Testis (tissue), 3 donors: ENCODE data around the gene TOX3. TPM values are rescaled to one million over a fixed set of nuclear protein-coding genes. Genes with fewer than 3 reads are reported as not detected.

Experiments
- DNase-seq: peaks from one replicate; pipeline ENCODE4 v3.0.0-alpha.2; 2019
- H3K27ac ChIP-seq, 2 donors: fragments of 200-600 bp; sonication (generic); one replicate each; pipeline ENCODE4 v1.5.1; 2019
- H3K27me3 ChIP-seq: fragments of 200-600 bp; sonication (generic); one replicate; pipeline ENCODE4 v1.5.1; 2019
- H3K36me3 ChIP-seq: fragments of 200-600 bp; sonication (generic); one replicate; pipeline ENCODE4 v1.5.1; 2017; ENCODE audit warnings: low read depth; ENCODE audit errors: missing control alignments
- H3K4me1 ChIP-seq: fragments of 200-600 bp; sonication (generic); one replicate; pipeline ENCODE4 v1.5.1; 2019
- H3K4me3 ChIP-seq, 2 donors: fragments of 200-600 bp; sonication (generic); one replicate each; pipeline ENCODE4 v1.5.1; 2017 to 2019
- H3K9me3 ChIP-seq: fragments of 200-600 bp; sonication (generic); one replicate; pipeline ENCODE4 v1.5.1; 2017
- POLR2A ChIP-seq: fragments of 450-650 bp; IDR thresholded peaks from one replicate; pipeline ENCODE4 v1.6.1; 2017; ENCODE audit warnings: antibody characterized with exemption, mild to moderate bottlenecking, moderate library complexity
- WGBS, 2 donors: methylation state at CpG; one replicate each; pipeline ENCODE4 v1.1.5; 2018; 5-methylcytosine and 5-hydroxymethylcytosine counted together
- intact Hi-C: fragments of 100-400 bp; cut with DNase I; formaldehyde crosslinking; loops from one replicate; pipeline ENCODE4 v1.15.1; 2023; ENCODE audit warnings: low total_unique reads
- polyA plus RNA-seq: library from polyadenylated mRNA; stranded (reverse); fragments of 350-450 nt; fragmentation: Illumina TruSeq; extraction: RNeasy Lipid Tissue Mini Kit (QIAGEN cat#74804); gene quantifications from one replicate; pipeline ENCODE4 v1.2.3, GENCODE V29; 2014; ENCODE audit warnings: low read depth, low replicate concordance; ENCODE audit not compliant: insufficient read depth
- total RNA-seq, 2 donors: library from RNA; depleted of rRNA; stranded (reverse); fragments of >200 nt; gene quantifications; one replicate each; pipeline ENCODE4 v1.2.3, GENCODE V29; 2016
- TF ChIP-seq, protein P1 (sequence below), 3 experiments: fragments of 450-650 bp in 2 of 3; fragments of 200-600 bp in 1 of 3; sonication (generic) in 1 of 3; IDR thresholded peaks; one replicate each; pipeline ENCODE4 v1.5.1; 2016 to 2019; ENCODE audit warnings: antibody characterized with exemption in 3 of 3, mild to moderate bottlenecking in 2 of 3, moderate library complexity in 1 of 3

Gene TOX3
- total and polyA plus RNA-seq, 3 donors from 2014 or later: 0.25 to 1.1 (median 0.87) TPM

DNA sequence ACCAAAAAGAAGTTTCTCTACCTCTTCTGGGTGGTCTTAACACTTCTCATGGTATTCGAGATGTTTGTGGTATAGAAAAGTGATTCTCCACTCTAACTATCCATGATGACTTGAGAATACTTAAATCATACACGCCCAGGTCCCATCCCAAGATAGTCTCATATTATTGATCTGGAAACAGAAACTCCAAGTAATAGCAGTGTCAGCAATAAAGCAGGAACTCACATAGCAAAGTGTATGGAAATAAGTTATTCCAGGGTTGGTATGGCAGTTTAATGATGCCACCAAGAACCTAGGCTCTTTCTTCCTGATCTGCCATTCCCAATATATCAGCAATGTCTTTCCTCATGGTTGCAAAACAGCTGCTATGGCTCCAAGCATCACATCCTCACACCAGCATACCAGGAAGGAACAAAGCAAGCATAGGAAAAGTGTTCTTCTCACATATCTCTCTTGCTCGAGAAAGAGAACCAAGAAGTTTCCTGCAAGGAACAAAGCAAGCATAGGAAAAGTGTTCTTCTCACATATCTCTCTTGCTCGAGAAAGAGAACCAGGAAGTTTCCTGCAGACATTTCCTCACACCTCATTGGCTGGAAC is 23.6 kb upstream of the TOX3 start:
- intact Hi-C loops: no loop called here
- no peak for DNase-seq
- TF ChIP-seq, protein P1, sequence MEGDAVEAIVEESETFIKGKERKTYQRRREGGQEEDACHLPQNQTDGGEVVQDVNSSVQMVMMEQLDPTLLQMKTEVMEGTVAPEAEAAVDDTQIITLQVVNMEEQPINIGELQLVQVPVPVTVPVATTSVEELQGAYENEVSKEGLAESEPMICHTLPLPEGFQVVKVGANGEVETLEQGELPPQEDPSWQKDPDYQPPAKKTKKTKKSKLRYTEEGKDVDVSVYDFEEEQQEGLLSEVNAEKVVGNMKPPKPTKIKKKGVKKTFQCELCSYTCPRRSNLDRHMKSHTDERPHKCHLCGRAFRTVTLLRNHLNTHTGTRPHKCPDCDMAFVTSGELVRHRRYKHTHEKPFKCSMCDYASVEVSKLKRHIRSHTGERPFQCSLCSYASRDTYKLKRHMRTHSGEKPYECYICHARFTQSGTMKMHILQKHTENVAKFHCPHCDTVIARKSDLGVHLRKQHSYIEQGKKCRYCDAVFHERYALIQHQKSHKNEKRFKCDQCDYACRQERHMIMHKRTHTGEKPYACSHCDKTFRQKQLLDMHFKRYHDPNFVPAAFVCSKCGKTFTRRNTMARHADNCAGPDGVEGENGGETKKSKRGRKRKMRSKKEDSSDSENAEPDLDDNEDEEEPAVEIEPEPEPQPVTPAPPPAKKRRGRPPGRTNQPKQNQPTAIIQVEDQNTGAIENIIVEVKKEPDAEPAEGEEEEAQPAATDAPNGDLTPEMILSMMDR (IDR thresholded peaks at IDR 0.05): no peak
- TF ChIP-seq POLR2A: no peak

GRCh38 chr16:52569701-52570100 is 22.8 kb upstream of the TOX3 start:
- H3K4me3 ChIP-seq: no peak overlapping the region
- 71 to 84% methylated on average over 2 of the region's 2 CpGs for WGBS, 2 donors
- H3K27ac ChIP-seq: no peak overlapping the region
- H3K27me3 ChIP-seq: no peaks in the 10 kb centered on the region
- DNase-seq: no peak
- intact Hi-C loops: no loop called here
- no peaks in the 10 kb centered on the region for H3K4me1 ChIP-seq
- H3K36me3 ChIP-seq: no peaks in the 10 kb centered on the region
- TF ChIP-seq, protein P1 (IDR thresholded peaks at IDR 0.05): no peak
- TF ChIP-seq POLR2A: no peak
- no peaks in the 10 kb centered on the region for H3K9me3 ChIP-seq

More for the DNA sequence above, 23.6 kb upstream of the TOX3 start:
- Histone ChIP-seq H3K27me3 (no peaks in the 10 kb centered on the region), H3K4me1 (no peaks in the 10 kb centered on the region), H3K36me3 (no peaks in the 10 kb centered on the region), H3K9me3 (no peaks in the 10 kb centered on the region), H3K4me3 (no peak overlapping the region), H3K27ac (no peak overlapping the region)
- 84 to 90% methylated on average over 4 of the region's 4 CpGs for WGBS, 2 donors

- no peak for DNase-seq
- no peak overlapping the region for H3K27ac ChIP-seq
- no peaks in the 10 kb centered on the region for H3K36me3 ChIP-seq
- H3K27me3 ChIP-seq: no peaks in the 10 kb centered on the region
- H3K9me3 ChIP-seq: no peaks in the 10 kb centered on the region
- TF ChIP-seq POLR2A: no peak
- TF ChIP-seq, protein P1 (IDR thresholded peaks at IDR 0.05): no peak
- no peak overlapping the region for H3K4me3 ChIP-seq
- H3K4me1 ChIP-seq: no peaks in the 10 kb centered on the region
- intact Hi-C loops: no loop called here
- 62 to 76% methylated on average over 3 of the region's 3 CpGs for WGBS, 2 donors
These were observed 22.2 kb upstream of the TOX3 start for GRCh38 chr16:52568983-52569690.

- Histone ChIP-seq H3K4me1 (no peaks in the 10 kb centered on the region), H3K9me3 (no peaks in the 10 kb centered on the region), H3K27ac (no peak overlapping the region), H3K27me3 (no peaks in the 10 kb centered on the region), H3K4me3 (no peak overlapping the region), H3K36me3 (no peaks in the 10 kb centered on the region)
- no peak for DNase-seq
- no peak for TF ChIP-seq POLR2A
- TF ChIP-seq, protein P1 (IDR thresholded peaks at IDR 0.05): no peak
- WGBS, 2 donors: 80 to 95% methylated on average over 1 of the region's 1 CpG
- intact Hi-C loops: no loop called here
These were observed 21.6 kb upstream of the TOX3 start for GRCh38 chr16:52568495-52568894.
